Astrocyte of the hippocampus (primary cell): Measurements from ENCODE around the gene SYNM.
A peak's percentile ranks its signal among the peaks of the same experiment; 100 is the strongest.
"Not testable (repeated sequence)": the region's sequence is repeated elsewhere in the genome, so short reads cannot be mapped to it uniquely, and the experiment has no call there.

ENCODE experiments used
- DNase-seq: peaks from one replicate; pipeline ENCODE4 v3.0.0; 2011; ENCODE audit warnings: low read depth, low spot score

SYNM gene

GRCh38 chr15:99105514-99106341, 848 bp downstream of the SYNM start:
- peak; percentile 82 for DNase-seq

DNA sequence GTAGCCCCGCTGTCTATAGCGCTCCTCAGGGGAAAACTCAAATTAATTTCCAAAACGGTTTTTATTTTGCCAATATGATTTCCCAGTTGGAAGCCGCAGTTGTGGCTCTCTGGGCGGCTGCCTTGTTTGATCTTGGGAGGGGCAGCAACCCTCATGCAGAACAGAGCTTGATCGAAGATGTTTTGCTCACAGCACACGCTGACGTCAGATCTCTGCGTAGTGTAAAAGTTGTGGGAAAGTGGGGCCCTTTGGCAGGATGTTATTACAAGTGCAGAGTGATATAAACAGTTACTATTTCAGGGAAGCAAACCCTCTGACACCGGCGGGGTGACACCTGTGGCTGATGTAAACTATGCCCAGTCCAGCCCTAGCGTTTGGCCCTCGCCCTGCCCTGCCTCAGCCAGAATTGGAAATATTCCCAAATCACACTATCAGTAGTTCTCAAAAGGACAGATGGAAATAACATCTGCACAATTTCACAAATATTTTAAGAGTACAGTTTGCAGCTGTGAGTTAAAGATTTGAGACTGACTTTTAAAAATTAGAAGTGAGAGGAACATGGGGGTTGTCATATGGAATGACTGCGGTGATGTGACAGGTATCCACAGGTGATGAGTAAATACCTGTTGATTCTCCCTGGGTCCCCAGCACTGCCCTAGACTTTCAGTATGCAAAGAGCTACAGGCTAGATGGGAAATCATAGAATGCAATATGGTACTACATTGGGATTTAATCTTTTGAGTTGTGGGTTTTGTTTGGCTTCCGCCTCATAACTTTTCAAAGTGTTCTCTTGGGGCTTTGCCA, 1.7 kb downstream of the SYNM start:
- DNase-seq, result no peak

GRCh38 chr15:99108993-99109392, 4.1 kb downstream of the SYNM start:
- DNase-seq, result no peak

GRCh38 chr15:99109555-99110021, 4.7 kb downstream of the SYNM start:
- DNase-seq, result peak; percentile 36

DNA sequence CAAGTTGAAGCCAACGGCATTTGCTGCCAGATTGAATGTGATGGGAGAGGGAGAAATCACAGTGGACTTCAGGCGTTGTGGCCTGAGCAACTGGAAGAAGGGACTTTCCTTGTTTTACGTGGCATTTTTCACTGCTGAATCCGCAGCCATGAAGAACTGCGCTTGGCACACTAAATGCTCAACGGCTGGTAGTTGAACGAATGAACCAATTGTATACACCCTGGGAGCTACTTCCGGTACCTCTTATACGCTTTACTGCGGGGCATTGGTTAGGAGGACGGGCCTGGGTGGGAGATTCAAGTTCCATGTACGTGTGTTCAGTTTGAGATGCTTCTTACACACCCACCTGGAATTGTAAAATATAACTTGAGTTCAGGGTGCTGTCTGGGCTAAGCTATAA, 5.2 kb downstream of the SYNM start:
- no peak for DNase-seq

GRCh38 chr15:99110581-99111320, 5.9 kb downstream of the SYNM start:
- peak; percentile 42 for DNase-seq

DNA sequence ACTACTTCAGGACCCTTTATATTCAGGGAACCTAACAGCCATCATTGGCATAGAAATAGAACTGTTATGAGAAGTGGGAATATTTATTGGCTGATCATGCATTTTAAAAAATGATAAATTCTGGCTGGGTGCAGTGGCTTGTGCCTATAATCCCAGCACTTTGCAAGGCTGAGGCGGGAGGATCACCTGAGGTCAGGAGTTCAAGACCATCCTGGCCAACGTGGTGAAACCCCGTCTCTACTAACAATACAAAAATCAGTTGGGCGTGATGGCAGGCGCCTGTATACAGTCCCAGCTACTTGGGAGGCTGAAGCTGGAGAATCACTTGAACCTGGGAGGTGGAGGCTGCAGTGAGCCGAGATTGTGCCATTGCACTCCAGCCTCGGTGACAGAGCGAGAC, 6.8 kb downstream of the SYNM start:
- not testable (repeated sequence) for DNase-seq

DNA sequence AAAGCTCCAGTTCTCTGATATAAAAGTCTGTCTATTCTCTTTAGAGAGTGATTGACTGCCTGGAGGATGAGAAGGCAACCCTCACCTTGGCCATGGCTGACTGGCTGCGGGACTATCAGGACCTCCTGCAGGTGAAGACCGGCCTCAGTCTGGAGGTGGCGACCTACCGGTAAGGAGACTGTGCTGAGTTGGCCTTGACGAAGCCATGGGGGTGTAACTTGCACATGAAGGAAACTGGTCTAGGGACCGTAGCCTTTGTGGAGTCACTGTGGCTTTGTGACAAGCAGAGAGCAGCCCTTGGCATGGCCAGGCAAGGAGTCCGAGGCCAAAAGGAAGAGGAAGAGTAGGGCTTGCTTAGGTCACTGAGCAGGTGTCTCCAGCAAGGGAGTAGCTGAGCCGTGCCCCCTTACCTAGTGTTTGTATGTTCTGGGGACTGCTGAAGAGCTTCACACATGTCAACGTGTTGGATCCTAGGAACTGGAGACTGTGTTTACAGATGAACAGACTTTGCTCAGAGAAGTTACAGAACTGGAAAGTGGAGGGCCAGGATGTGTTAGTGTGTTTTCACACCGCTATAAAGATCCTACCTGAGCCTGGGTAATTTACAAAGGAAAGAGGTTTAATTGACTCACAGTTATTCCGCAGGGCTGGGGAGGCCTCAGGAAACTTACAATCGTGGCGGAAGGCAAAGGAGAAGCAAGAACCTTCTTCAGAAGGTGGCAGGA, 8.8 kb downstream of the SYNM start:
- no peak for DNase-seq

GRCh38 chr15:99114511-99115299, 9.8 kb downstream of the SYNM start:
- no peak for DNase-seq

DNA sequence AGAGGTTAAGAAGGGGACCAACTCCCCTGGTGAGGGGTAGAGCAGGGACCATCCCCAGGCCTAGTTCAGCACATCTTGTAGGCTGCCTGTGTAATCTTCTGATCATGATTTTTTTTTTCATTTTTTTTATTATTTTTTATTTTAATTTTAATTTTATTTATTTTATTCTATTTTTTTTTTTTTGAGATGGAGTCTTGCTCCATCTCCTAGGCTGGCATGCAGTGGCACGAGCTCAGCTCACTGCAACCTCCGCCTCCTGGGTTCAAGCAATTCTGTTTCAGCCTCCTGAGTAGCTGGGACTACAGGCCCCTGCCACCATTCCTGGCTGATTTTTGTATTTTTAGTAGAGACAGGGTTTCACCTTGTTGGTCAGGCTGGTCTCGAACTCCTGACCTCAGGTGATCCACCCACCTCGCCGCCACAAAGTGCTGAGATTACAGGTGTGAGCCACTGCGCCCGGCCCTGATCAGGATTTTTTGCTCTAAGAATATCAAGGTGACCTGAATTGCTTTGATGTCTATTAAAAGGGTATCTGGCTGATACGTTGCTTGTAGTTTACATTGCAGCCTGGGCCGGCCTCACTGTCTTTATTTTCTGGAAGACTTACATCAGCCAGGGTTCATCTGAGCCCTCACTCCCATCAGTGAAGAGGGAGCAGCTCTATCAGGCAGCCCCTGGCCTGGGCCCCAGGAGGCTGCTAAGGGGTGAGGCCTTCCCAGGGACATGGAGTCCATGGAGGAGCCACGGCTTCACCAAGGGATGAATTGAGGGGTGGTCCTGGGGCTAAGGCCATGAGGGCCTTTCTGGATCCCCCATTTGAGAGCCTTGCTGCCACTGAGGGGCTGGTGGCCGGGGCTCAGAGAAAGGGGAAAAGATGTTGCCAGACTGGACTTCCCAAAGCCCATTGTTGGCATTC, 10.7 kb downstream of the SYNM start:
- no peak for DNase-seq

- no peak for DNase-seq
These were observed 12.2 kb downstream of the SYNM start for GRCh38 chr15:99117111-99117510.

- DNase-seq, result no peak
These were observed 12.8 kb downstream of the SYNM start for GRCh38 chr15:99117563-99118257.

DNA sequence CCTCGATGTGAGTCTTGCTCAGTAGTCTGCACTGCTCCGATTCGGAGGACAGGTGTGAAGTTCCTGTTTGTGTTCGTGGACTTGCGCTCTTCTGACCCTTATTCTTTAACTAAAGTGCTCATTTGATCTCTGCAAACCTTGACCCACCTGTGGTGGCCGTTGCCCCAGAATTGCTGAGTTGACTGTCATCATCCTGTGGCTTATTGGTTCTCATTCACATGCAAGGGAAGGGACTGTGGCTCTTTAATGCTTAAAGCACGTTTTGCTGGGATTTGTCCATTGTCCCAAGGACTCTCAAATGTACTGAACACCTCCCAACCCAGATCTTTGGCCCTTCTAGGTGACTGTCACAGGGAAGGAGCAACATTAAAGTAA, 13.4 kb downstream of the SYNM start:
- DNase-seq, result no peak

DNA sequence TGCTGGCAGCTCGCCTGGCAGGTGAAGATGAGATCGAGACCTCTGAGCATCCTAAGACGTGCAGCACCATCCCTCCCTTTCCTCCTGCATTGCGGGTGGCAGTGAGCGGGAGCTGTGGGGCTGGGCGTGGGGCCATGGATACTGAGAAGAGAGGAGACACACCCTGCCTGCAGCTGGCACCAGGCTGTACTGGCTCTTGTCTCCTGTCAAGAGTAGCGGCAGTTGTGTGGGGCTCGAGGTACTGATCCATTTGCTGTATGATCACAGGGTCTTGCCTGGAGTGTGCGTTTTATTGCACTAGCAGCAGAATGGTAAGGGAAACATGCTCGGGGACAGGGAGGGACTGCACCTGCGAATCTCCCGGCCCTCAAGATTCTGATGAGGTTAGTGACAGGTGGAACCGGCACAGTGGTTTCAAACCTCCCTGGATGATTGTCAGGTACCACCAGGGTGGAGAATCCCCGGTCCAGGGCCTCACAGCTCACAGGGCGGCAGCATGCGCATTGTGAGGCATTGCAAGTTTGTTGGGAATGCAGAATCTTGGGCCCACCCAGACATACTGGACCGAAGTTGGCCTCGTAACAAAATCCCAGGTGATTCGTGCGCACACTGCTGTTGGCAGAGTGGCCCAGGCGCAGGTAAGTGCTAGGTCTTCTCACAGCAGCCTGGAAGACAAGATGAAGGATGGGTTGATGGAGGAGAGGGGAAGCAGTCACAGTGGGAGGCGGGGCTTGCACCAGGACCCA, 14.1 kb downstream of the SYNM start:
- DNase-seq, result no peak

GRCh38 chr15:99120050-99120777, 15.3 kb downstream of the SYNM start:
- no peak for DNase-seq

DNA sequence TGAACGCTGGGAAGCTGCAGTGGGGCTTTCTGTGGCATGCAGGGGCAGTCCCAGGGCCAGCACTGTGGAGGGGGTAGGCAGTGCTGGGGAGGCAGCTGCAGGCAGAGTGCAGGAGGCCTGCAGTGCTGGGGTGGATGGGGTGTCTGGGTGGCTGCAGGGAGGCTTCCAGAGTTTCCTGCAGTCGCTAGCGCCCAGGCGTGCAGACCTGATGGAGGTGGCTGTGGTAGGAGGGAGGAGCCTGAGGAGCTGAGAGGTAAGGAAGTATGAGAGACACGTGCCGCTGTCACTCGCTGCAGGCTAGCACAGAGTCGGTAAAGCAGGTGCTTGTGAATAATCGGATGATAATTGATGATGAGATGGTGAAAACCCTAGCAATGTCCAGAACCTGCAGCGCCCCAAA, 16.3 kb downstream of the SYNM start:
- DNase-seq, result no peak

- no peak for DNase-seq
These were observed 17.0 kb downstream of the SYNM start for GRCh38 chr15:99121691-99122410.
